K562 (cell line): Measurements from ENCODE around the gene RXRA. TPM values are rescaled to one million over a fixed set of nuclear protein-coding genes. Genes with fewer than 3 reads are reported as not detected.

Experiments
- CBFA2T3 ChIP-seq: fragments of 450-650 bp; IDR thresholded peaks from 2 replicates; pipeline ENCODE4 v1.6.1; 2017
- CTCF ChIP-seq, 3 experiments: IDR thresholded peaks in 2 of 3; conservative IDR thresholded peaks in 1 of 3; 2 replicates each; pipeline ENCODE4 v1.5.1; 2011 to 2012; ENCODE audit warnings: low read length in 3 of 3, mild to moderate bottlenecking in 3 of 3, control low read depth in 2 of 3, improper control_type of control experiment in 1 of 3, inconsistent platforms in 1 of 3, low read depth in 1 of 3, mixed read lengths in 1 of 3, moderate library complexity in 1 of 3; ENCODE audit not compliant: insufficient read depth in 2 of 3
- HMBOX1 ChIP-seq: sonication (generic); IDR thresholded peaks from 2 replicates; pipeline ENCODE4 v1.6.1; 2016
- PHTF2 ChIP-seq: fragments of 250-450 bp; sonication (Bioruptor Pico); IDR thresholded peaks from 2 replicates; pipeline ENCODE4 v1.5.0; 2021; ENCODE audit warnings: mild to moderate bottlenecking
- RNF2 ChIP-seq: sonication (generic); IDR thresholded peaks from 2 replicates; pipeline ENCODE4 v1.6.1; 2016
- TRIM28 ChIP-seq: fragments of 450-650 bp; IDR thresholded peaks from 2 replicates; pipeline ENCODE4 v1.6.1; 2017
- ZFP1 ChIP-seq: fragments of 450-650 bp; formaldehyde crosslinking; IDR thresholded peaks from 2 replicates; pipeline ENCODE4 v1.4.0; 2020; ENCODE audit warnings: mild to moderate bottlenecking, mixed read lengths
- ZSCAN29 ChIP-seq: fragments of 450-650 bp; IDR thresholded peaks from 2 replicates; pipeline ENCODE4 v1.6.1; 2017
- polyA plus RNA-seq, 8 experiments: library from polyadenylated mRNA; depleted of rRNA in 4 of 8; stranded (reverse) in 5 of 8; unstranded in 3 of 8; fragments of >200 nt; fragmentation: Nextera tagmentation in 2 of 8; fragmentation: Illumina TruSeq in 1 of 8; extraction: Ambion mirVana in 2 of 8; extraction: Trizol in 1 of 8; gene quantifications; 2 replicates each; pipeline versions ENCODE4 v1.2.1 to v1.2.3, GENCODE V29; 2011 to 2014; ENCODE audit warnings: inconsistent platforms in 1 of 8, missing spikeins in 1 of 8
- total RNA-seq, 7 experiments: library from RNA; depleted of rRNA in 6 of 7; stranded (reverse); fragments of >200 nt in 6 of 7; fragmentation: Illumina TruSeq in 2 of 7; extraction: Trizol in 2 of 7; gene quantifications; 2 replicates each; pipeline versions ENCODE4 v1.2.1 to v1.2.3, GENCODE V29; 2011 to 2021; ENCODE audit warnings: low replicate concordance in 1 of 7
- TF ChIP-seq, protein P1 (sequence below): fragments of 250-450 bp; sonication (Bioruptor Pico); IDR thresholded peaks from 2 replicates; pipeline ENCODE4 v1.4.0; 2020; ENCODE audit warnings: mild to moderate bottlenecking

Gene RXRA
- total and polyA plus RNA-seq, 9 of the 15 experiments (the other 6 are each of a cell fraction or from before 2014, with no cell fraction given), result 0.35 to 23.6 (median 4.6) TPM

DNA sequence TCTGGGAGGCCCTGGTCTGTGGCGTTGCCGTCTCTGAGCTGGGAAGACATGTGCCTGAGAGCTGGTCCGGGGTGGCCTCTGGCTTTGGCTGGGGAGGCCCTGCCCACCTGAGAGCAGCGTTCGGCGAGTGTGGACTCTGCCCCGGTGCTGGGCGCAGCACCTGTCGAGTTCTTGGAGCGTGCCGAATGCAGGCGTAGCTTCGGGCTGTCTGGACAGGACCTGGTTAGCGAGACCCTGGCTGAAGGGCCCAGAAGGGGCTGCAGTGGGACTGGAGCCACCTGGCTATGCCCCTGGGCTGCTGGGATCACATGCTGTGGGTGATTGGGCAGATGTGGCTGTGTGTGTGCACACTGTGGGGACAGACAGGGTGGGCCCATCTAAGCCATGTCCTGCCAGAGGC is 56.5 kb downstream of the RXRA start (continued):
- TF ChIP-seq PHTF2 (no peak), CBFA2T3 (no peak), TRIM28 (no peak), CTCF (IDR thresholded peaks at IDR 0.05 in 2 of 3, conservative IDR thresholded peaks at IDR 0.05 in 1 of 3; ENCODE audit: insufficient read depth in 2 of 3, low read depth in 1 of 3, low read length in 3 of 3) (no peak), ZFP1 (CRISPR knock-in tag) (no peak), RNF2 (no peak), ZSCAN29 (no peak), HMBOX1 (no peak)
- TF ChIP-seq, protein P1, sequence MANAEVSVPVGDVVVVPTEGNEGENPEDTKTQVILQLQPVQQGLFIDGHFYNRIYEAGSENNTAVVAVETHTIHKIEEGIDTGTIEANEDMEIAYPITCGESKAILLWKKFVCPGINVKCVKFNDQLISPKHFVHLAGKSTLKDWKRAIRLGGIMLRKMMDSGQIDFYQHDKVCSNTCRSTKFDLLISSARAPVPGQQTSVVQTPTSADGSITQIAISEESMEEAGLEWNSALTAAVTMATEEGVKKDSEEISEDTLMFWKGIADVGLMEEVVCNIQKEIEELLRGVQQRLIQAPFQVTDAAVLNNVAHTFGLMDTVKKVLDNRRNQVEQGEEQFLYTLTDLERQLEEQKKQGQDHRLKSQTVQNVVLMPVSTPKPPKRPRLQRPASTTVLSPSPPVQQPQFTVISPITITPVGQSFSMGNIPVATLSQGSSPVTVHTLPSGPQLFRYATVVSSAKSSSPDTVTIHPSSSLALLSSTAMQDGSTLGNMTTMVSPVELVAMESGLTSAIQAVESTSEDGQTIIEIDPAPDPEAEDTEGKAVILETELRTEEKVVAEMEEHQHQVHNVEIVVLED (CRISPR knock-in tag), result no peak
